ENCODE data around the gene MBP.

GRCh38 chr18:76967721-76968472, 164.7 kb downstream of the MBP start:
- TF ChIP-seq REST (IDR thresholded peaks at IDR 0.05; ENCODE audit: insufficient read depth in 1 of 2, low read depth in 2 of 2, low read length in 2 of 2) (no peak), POLR2AphosphoS5 (IDR thresholded peaks at IDR 0.05; ENCODE audit: low read depth, low read length) (no peak), FOXP2 (optimal IDR thresholded peaks at IDR 0.05; ENCODE audit: borderline replicate concordance, extremely low read depth, extremely low read length, insufficient read depth) (no peak), TAF1 (IDR thresholded peaks at IDR 0.05; ENCODE audit: borderline replicate concordance, insufficient read depth, low read length) (no peak), SIN3A (IDR thresholded peaks at IDR 0.05; ENCODE audit: borderline replicate concordance, insufficient read depth, low read length) (no peak)

All from PFSK-1 (cell line).